ENCODE results near the gene CARD11. TPM values are rescaled to one million over a fixed set of nuclear protein-coding genes. Genes with fewer than 3 reads are reported as not detected.
"Not testable (repeated sequence)": the region's sequence is repeated elsewhere in the genome, so short reads cannot be mapped to it uniquely, and the experiment has no call there.

The CARD11 gene
- total RNA-seq, 3 donors from 2014 or later: 71.5 to 87.6 (median 87.5) TPM

DNA sequence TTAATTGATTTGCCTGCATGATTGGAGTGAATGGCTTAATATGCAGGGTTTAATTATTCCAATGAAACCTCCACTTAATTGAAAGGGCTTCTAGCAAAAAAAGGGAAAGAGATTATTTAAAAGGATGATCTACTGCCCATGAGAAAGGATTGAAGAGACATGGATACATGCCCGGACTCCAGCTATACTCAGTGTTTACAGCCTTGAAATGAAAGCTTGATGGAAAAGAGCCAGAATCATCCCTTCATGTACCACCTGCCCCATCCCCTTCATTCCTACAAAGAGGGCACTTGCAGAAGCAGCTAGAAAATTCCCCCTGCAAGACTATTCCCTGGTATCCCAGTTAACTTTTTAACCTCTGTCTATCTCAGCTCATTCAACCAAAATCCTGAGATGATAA lies 78.4 kb downstream of the CARD11 start:
- Mint-ChIP-seq H3K4me1 (ENCODE audit: low read depth) (peaks cover 32% of the 10 kb centered on the region), H3K4me3 (no peak overlapping the region), H3K27me3 (ENCODE audit: low read depth) (no peaks in the 10 kb centered on the region), H3K9me3 (peaks cover 24% of the 10 kb centered on the region), H3K36me3 (ENCODE audit: insufficient read depth) (peaks cover 40% of the 10 kb centered on the region)
- DNase-seq (no peak), ATAC-seq (no peak)

DNA sequence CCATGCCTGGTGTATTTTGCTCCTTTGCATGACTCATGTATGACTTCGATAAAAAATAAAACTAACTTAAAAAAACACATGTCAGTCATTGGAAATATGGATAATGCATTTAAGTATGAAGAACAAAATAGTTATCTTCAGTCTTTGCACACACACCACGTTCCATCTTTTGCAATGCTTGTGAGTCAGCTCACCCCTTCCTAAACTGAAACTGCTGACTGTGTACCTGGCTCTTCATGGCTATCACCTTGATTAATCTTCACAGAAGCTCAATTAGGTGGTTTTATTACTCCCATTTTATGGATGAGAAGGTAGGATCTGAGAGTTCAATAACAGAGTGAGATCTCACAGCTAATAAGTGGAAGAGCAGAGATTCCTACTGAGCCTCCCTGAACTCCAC lies 79.5 kb downstream of the CARD11 start:
- DNase-seq (no peak), ATAC-seq (no peak)
- H3K9me3 Mint-ChIP-seq: peaks cover 24% of the 10 kb centered on the region
- peaks cover 41% of the 10 kb centered on the region for H3K4me1 Mint-ChIP-seq (ENCODE audit: low read depth)
- no peaks in the 10 kb centered on the region for H3K27me3 Mint-ChIP-seq (ENCODE audit: low read depth)
- H3K4me3 Mint-ChIP-seq: no peak overlapping the region
- H3K36me3 Mint-ChIP-seq (ENCODE audit: insufficient read depth): peaks cover 42% of the 10 kb centered on the region

DNA sequence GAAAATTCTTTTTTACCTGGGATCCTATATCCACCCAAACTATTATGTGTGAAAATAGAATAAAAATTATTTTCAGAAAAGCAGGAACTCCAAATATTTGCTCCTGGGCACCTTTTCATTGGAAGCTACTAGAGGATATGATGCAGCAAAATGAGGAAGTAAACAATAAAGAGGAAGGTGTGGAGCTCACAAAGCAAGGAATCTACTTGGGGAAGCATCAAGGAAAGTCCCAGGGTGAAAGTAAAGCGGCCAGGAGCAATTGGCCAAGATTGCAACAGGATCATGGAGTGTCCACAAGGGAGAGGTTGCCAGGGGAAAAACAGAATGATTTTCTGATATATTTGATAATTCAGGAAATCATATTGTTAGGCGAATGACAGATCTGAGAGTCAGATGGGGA lies 80.8 kb downstream of the CARD11 start:
- ATAC-seq (no peak), DNase-seq (no peak)
- Mint-ChIP-seq H3K4me1 (ENCODE audit: low read depth) (peaks cover 49% of the 10 kb centered on the region), H3K4me3 (no peak overlapping the region), H3K36me3 (ENCODE audit: insufficient read depth) (peaks cover 51% of the 10 kb centered on the region), H3K9me3 (peaks cover 19% of the 10 kb centered on the region), H3K27me3 (ENCODE audit: low read depth) (no peaks in the 10 kb centered on the region)

- Mint-ChIP-seq H3K4me3 (no peak overlapping the region), H3K4me1 (ENCODE audit: low read depth) (peaks cover 64% of the 10 kb centered on the region), H3K9me3 (no peaks in the 10 kb centered on the region), H3K27me3 (ENCODE audit: low read depth) (no peaks in the 10 kb centered on the region), H3K36me3 (ENCODE audit: insufficient read depth) (peaks cover 26% of the 10 kb centered on the region)
- DNase-seq: no peak
- ATAC-seq: no peak
Observed at GRCh38 chr7:2959828-2960599, 83.7 kb downstream of the CARD11 start.

DNA sequence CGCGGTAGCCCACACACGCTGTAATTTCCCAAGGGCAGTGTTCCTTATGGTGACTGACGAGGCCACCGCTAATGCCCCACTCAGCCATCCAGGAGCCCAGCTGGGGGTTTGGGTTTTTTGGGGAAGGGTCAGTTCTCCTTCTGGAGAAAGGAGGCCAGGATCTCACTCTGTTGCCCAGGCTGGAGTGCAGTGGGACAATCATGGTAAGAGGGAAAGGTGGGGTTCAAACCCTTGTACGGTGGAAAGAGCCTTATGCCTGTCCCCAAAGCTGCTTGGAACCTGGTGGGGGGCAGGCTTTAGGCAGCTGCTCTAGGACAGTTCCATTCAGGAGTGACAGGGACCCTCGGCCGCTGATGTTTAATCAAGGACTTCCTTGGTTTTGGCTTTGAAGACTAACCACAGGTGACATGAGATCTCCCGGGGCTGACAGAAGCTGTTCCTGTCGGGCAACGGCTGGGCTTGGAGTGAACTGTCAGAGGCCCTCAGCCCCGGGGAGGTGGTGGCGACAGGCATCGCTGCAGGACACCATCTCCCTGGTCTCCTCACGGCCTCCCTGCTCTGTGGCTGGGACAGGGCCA lies 84.5 kb downstream of the CARD11 start:
- peaks cover 25% of the 10 kb centered on the region for H3K36me3 Mint-ChIP-seq (ENCODE audit: insufficient read depth)
- no peak overlapping the region for H3K4me3 Mint-ChIP-seq
- no peak for DNase-seq
- no peaks in the 10 kb centered on the region for H3K9me3 Mint-ChIP-seq
- no peaks in the 10 kb centered on the region for H3K27me3 Mint-ChIP-seq (ENCODE audit: low read depth)
- ATAC-seq: no peak
- H3K4me1 Mint-ChIP-seq (ENCODE audit: low read depth): peaks cover 66% of the 10 kb centered on the region

DNA sequence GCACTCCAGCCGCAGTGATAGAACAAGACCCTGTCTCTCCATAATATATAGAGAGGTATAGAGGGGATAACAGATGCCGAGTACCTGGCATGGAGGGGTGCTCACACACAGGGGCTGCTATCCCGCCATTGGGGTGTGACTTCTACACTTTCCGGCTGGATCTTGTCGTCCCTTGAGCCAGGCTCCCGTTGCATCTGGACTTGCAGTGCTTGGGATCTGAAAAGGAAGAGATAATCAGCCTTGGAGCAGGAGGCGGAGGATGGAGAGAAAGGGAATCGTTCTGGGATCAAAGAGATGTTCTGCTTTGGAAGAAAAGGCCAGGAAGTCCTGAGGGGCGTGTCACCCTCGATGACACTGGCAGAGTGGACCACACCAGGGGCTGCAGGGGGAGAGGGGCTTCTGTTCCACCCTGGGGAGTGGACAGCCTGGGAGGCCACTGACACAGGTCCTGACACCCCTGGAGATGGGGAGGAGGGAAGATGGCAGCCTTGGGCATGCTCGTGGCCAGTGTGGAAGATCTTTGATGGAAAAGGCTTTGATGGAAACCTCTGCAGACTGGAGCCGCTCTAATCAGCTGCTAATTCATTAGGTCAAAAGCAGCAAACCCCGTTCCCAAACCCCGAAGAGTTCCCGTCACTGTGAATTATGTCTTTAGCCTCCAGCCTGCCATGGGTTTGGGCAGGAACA lies 85.1 kb downstream of the CARD11 start:
- no peaks in the 10 kb centered on the region for H3K27me3 Mint-ChIP-seq (ENCODE audit: low read depth)
- H3K4me3 Mint-ChIP-seq: no peak overlapping the region
- H3K4me1 Mint-ChIP-seq (ENCODE audit: low read depth): peaks cover 70% of the 10 kb centered on the region
- peaks cover 25% of the 10 kb centered on the region for H3K36me3 Mint-ChIP-seq (ENCODE audit: insufficient read depth)
- ATAC-seq (no peak), DNase-seq (no peak)
- no peaks in the 10 kb centered on the region for H3K9me3 Mint-ChIP-seq

DNA sequence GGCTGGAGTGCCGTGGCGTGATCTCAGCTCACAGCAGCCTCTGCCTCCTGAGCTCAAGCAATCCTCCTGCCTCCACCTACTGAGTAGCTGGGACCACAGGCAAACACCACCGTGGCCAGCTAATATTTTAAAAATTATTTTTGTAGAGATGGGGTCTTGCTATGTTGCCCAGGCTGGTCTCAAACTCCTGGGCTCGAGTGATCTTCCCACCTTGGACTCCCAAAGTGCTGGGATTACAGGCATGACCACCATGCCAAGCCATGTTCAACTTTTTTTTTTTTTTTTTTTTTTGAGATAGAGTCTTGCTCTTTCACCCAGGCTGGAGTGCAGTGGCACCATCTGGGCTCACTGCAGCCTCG lies 86.3 kb downstream of the CARD11 start:
- H3K9me3 Mint-ChIP-seq; DNase-seq; ATAC-seq; H3K4me3 Mint-ChIP-seq; H3K27me3 Mint-ChIP-seq (ENCODE audit: low read depth): not testable (repeated sequence)
- H3K36me3 Mint-ChIP-seq (ENCODE audit: insufficient read depth): peaks cover 22% of the 10 kb centered on the region
- peaks cover 65% of the 10 kb centered on the region for H3K4me1 Mint-ChIP-seq (ENCODE audit: low read depth)

- DNase-seq: peak; percentile 37
- H3K36me3 Mint-ChIP-seq (ENCODE audit: insufficient read depth): peaks cover 20% of the 10 kb centered on the region
Observed at GRCh38 chr7:2956526-2957368, 86.9 kb downstream of the CARD11 start.

GRCh38 chr7:2956076-2956475 lies 87.6 kb downstream of the CARD11 start:
- Mint-ChIP-seq H3K27me3 (ENCODE audit: low read depth) (no peaks in the 10 kb centered on the region), H3K4me1 (ENCODE audit: low read depth) (peaks cover 63% of the 10 kb centered on the region), H3K9me3 (peaks cover 2% of the 10 kb centered on the region), H3K4me3 (no peak overlapping the region), H3K36me3 (ENCODE audit: insufficient read depth) (peaks cover 21% of the 10 kb centered on the region)
- DNase-seq (no peak), ATAC-seq (no peak)

More at GRCh38 chr7:2956526-2957368, 86.9 kb downstream of the CARD11 start:
- H3K27me3 Mint-ChIP-seq (ENCODE audit: low read depth): no peaks in the 10 kb centered on the region
- peaks cover 63% of the 10 kb centered on the region for H3K4me1 Mint-ChIP-seq (ENCODE audit: low read depth)
- peak; percentile 79 to 89 for ATAC-seq
- H3K9me3 Mint-ChIP-seq: no peaks in the 10 kb centered on the region
- H3K4me3 Mint-ChIP-seq: no peak overlapping the region

GRCh38 chr7:2955269-2955668 lies 88.4 kb downstream of the CARD11 start:
- Mint-ChIP-seq H3K9me3 (peaks cover 10% of the 10 kb centered on the region), H3K36me3 (ENCODE audit: insufficient read depth) (peaks cover 29% of the 10 kb centered on the region), H3K4me3 (no peak overlapping the region), H3K27me3 (ENCODE audit: low read depth) (no peaks in the 10 kb centered on the region), H3K4me1 (ENCODE audit: low read depth) (peaks cover 67% of the 10 kb centered on the region)
- ATAC-seq: no peak
- DNase-seq: no peak

DNA sequence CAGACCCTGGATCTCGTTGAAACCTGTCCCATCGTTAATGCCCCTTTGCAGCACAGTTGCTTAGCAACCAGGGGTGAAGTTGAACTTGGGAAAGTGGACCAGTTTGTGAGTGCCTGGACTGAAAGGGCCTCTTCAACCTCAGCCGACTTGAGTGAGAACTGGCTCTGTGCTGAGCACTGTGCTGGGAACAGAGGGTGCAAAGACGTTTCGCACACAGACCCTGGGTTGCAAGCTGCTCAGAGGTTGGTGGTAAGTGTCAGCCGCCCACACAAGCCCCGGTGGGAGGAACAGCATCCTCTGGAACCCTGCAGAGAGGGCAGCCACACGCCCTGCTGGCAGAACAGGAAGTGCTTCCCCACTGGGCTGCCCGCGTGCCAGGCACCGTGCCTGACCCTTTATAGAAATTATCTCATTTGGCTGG lies 89.2 kb downstream of the CARD11 start:
- Mint-ChIP-seq H3K36me3 (ENCODE audit: insufficient read depth) (peaks cover 33% of the 10 kb centered on the region), H3K27me3 (ENCODE audit: low read depth) (no peaks in the 10 kb centered on the region), H3K4me1 (ENCODE audit: low read depth) (peaks cover 66% of the 10 kb centered on the region), H3K9me3 (peaks cover 13% of the 10 kb centered on the region), H3K4me3 (peak overlapping the region; percentile 20)
- DNase-seq (peak; percentile 20), ATAC-seq (peak; percentile 31 to 38)

DNA sequence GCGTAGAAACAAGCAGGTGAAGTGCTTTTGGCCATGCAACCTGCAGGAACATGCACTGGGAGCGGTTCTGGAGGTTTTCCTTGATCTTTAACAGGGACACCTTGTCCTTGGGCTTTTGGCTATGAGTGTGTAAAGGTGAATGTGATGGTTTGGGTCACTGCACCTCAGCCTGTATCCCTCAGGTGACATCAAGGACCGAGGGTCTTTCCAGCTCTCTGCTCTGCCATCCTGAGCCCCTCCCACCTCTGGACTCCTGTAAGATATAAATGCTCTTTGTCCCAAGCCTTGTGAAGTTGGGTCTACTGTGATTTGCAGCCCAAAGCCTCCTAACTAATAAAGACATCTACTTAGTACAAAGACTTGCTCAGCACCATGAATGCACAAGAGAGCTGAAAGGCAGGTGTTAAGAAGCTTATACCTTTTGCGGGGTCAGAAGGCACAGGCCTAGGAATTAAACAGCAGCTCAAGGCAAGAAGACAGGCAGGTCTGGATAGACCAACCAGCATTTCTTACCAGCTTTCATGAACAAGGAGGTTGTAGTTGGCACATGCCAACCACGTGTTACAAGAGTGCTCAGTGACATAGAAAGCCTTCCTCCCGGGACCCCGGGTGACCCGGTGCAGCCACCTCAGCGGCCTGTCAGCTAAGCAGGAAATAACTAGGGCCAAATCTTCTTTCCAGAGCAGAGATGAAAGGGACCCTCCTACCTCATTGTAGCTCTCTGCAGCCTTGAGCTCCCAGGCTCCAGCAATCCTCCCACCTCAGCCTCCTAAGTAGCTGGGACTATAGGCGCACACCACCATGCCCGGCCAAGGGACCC lies 89.9 kb downstream of the CARD11 start:
- Mint-ChIP-seq H3K4me3 (no peak overlapping the region), H3K27me3 (ENCODE audit: low read depth) (no peaks in the 10 kb centered on the region), H3K9me3 (peaks cover 13% of the 10 kb centered on the region), H3K4me1 (ENCODE audit: low read depth) (peaks cover 66% of the 10 kb centered on the region), H3K36me3 (ENCODE audit: insufficient read depth) (peaks cover 34% of the 10 kb centered on the region)
- ATAC-seq (peak; percentile 5 to 17), DNase-seq (no peak)

DNA sequence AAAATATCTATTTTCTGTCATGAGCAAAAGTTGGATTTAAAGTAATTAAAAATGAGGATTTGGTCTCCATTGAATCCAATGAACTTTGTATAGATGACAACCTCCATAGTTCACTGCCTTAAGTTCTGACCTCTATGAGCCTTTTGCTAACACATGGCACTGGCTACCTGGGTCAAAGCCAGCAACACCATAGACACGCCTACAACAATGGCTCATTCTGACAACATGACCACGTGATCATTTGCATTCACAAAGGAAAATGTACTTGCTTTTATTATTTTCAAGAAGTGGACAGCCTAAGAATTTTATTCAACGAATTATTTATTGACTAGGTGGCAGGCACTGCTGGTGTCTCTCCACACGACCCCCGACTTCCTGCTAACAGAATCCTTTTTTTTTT lies 90.6 kb downstream of the CARD11 start:
- no peak for DNase-seq

More for the DNA sequence above, 90.6 kb downstream of the CARD11 start:
- H3K27me3 Mint-ChIP-seq (ENCODE audit: low read depth): no peaks in the 10 kb centered on the region
- no peak overlapping the region for H3K4me3 Mint-ChIP-seq
- H3K36me3 Mint-ChIP-seq (ENCODE audit: insufficient read depth): peaks cover 38% of the 10 kb centered on the region
- H3K9me3 Mint-ChIP-seq: peaks cover 13% of the 10 kb centered on the region
- ATAC-seq: no peak
- H3K4me1 Mint-ChIP-seq (ENCODE audit: low read depth): peaks cover 72% of the 10 kb centered on the region
